ENCODE measurements around the gene CACNA2D3.

- TF ChIP-seq CTCF (IDR thresholded peaks at IDR 0.05; ENCODE audit: poor library complexity, severe bottlenecking) (no peak), MXI1 (conservative IDR thresholded peaks at IDR 0.05; ENCODE audit: poor library complexity, severe bottlenecking) (no peak), POLR2AphosphoS5 (IDR thresholded peaks at IDR 0.05) (no peak), RAD21 (conservative IDR thresholded peaks at IDR 0.05) (no peak), TAF1 (IDR thresholded peaks at IDR 0.05; ENCODE audit: low read depth) (no peak), EZH2 (IDR thresholded peaks at IDR 0.05; ENCODE audit: borderline replicate concordance, insufficient read depth, low read length, poor library complexity, severe bottlenecking) (no peak)
Observed at GRCh38 chr3:54772746-54773145, 650.4 kb downstream of the CACNA2D3 start.

All from neural cell (in vitro differentiated cells).